SK-N-SH treated with all-trans-retinoic acid at 6 μM for 48 hours (cell line): ENCODE measurements around the gene KIAA1328.

Experiments
- ATAC-seq: fragments of 200-7000 bp; cut with Tn5 transposase; 3 replicates; pipeline ENCODE4 v1.9.1; 2020; ENCODE audit warnings: mild to moderate bottlenecking, moderate library complexity
- ARNTL ChIP-seq: fragments of 450-650 bp; formaldehyde crosslinking; IDR thresholded peaks from 2 replicates; pipeline ENCODE4 v1.5.0; 2020; ENCODE audit warnings: low read depth, mild to moderate bottlenecking, moderate library complexity, borderline replicate concordance
- BACH2 ChIP-seq: fragments of 250-450 bp; sonication (Bioruptor Pico); IDR thresholded peaks from 2 replicates; pipeline ENCODE4 v1.9.0; 2021; ENCODE audit warnings: mild to moderate bottlenecking, borderline replicate concordance
- CSDC2 ChIP-seq: fragments of 250-450 bp; sonication (Bioruptor Pico); IDR thresholded peaks from 2 replicates; pipeline ENCODE4 v1.5.0; 2020; ENCODE audit warnings: mild to moderate bottlenecking, moderate library complexity
- GLIS3 ChIP-seq: fragments of 250-450 bp; sonication (Bioruptor Pico); IDR thresholded peaks from 2 replicates; pipeline ENCODE4 v1.5.0; 2020; ENCODE audit warnings: mild to moderate bottlenecking, moderate library complexity
- ISL1 ChIP-seq: fragments of 250-450 bp; sonication (Bioruptor Pico); IDR thresholded peaks from 2 replicates; pipeline ENCODE4 v2.1.2; 2022; ENCODE audit warnings: mild to moderate bottlenecking, moderate library complexity
- OSR1 ChIP-seq: fragments of 250-450 bp; sonication (Bioruptor Pico); IDR thresholded peaks from 2 replicates; pipeline ENCODE4 v1.8.0; 2022; ENCODE audit warnings: moderate library complexity, mild to moderate bottlenecking, inconsistent platforms
- PATZ1 ChIP-seq: fragments of 250-450 bp; sonication (Bioruptor Pico); IDR thresholded peaks from 2 replicates; pipeline ENCODE4 v1.8.0; 2020; ENCODE audit warnings: mild to moderate bottlenecking, moderate library complexity, borderline replicate concordance
- POU6F1 ChIP-seq: fragments of 250-450 bp; sonication (Bioruptor Pico); IDR thresholded peaks from 2 replicates; pipeline ENCODE4 v1.8.0; 2021; ENCODE audit warnings: low read depth, mild to moderate bottlenecking, moderate library complexity, borderline replicate concordance
- PPARA ChIP-seq: fragments of 250-450 bp; sonication (Bioruptor Pico); IDR thresholded peaks from 2 replicates; pipeline ENCODE4 v1.5.0; 2020; ENCODE audit warnings: mild to moderate bottlenecking, borderline replicate concordance
- RARB ChIP-seq: fragments of 250-450 bp; sonication (Bioruptor Pico); IDR thresholded peaks from 2 replicates; pipeline ENCODE4 v1.8.0; 2021; ENCODE audit warnings: mild to moderate bottlenecking, moderate library complexity
- SNAI2 ChIP-seq: fragments of 250-450 bp; sonication (Bioruptor Pico); IDR thresholded peaks from 2 replicates; pipeline ENCODE4 v1.5.0; 2020; ENCODE audit warnings: mild to moderate bottlenecking, moderate library complexity
- TCF4 ChIP-seq: fragments of 250-450 bp; sonication (Bioruptor Pico); IDR thresholded peaks from 2 replicates; pipeline ENCODE4 v1.8.0; 2021; ENCODE audit warnings: mild to moderate bottlenecking, moderate library complexity, borderline replicate concordance
- TOX ChIP-seq: fragments of 250-450 bp; sonication (Bioruptor Pico); IDR thresholded peaks from 2 replicates; pipeline ENCODE4 v1.8.0; 2021; ENCODE audit warnings: mild to moderate bottlenecking, moderate library complexity, borderline replicate concordance
- ZC3H10 ChIP-seq: fragments of 250-450 bp; sonication (Bioruptor Pico); IDR thresholded peaks from 2 replicates; pipeline ENCODE4 v1.5.1; 2021; ENCODE audit warnings: mild to moderate bottlenecking, moderate library complexity
- ZFP3 ChIP-seq: fragments of 250-450 bp; sonication (Bioruptor Pico); IDR thresholded peaks from 2 replicates; pipeline ENCODE4 v1.5.0; 2020; ENCODE audit warnings: mild to moderate bottlenecking, moderate library complexity
- ZFP30 ChIP-seq: fragments of 450-650 bp; formaldehyde crosslinking; IDR thresholded peaks from 2 replicates; pipeline ENCODE4 v1.5.0; 2022; ENCODE audit warnings: mild to moderate bottlenecking, moderate library complexity
- ZNF565 ChIP-seq: fragments of 450-650 bp; formaldehyde crosslinking; conservative IDR thresholded peaks from 2 replicates; pipeline ENCODE4 v1.5.0; 2020; ENCODE audit warnings: low read depth, mild to moderate bottlenecking, moderate library complexity
- ZNF70 ChIP-seq: fragments of 450-650 bp; formaldehyde crosslinking; IDR thresholded peaks from 2 replicates; pipeline ENCODE4 v1.5.0; 2020; ENCODE audit warnings: mild to moderate bottlenecking, moderate library complexity
- ZNF8 ChIP-seq: fragments of 450-650 bp; formaldehyde crosslinking; IDR thresholded peaks from 2 replicates; pipeline ENCODE4 v1.5.0; 2020; ENCODE audit warnings: mild to moderate bottlenecking, moderate library complexity
- TF ChIP-seq, protein P1 (sequence below): fragments of 250-450 bp; sonication (Bioruptor Pico); IDR thresholded peaks from 2 replicates; pipeline ENCODE4 v1.5.1; 2020; ENCODE audit warnings: low read depth, mild to moderate bottlenecking, moderate library complexity
- TF ChIP-seq, protein P2 (sequence below): fragments of 250-450 bp; sonication (Bioruptor Pico); IDR thresholded peaks from 2 replicates; pipeline ENCODE4 v1.5.0; 2020; ENCODE audit warnings: mild to moderate bottlenecking, moderate library complexity

The KIAA1328 gene

GRCh38 chr18:36963464-36963863, 134.5 kb downstream of the KIAA1328 start:
- ATAC-seq: no peak
- no peak for TF ChIP-seq CSDC2
- no peak for TF ChIP-seq RARB (CRISPR knock-in tag)
- no peak for TF ChIP-seq SNAI2 (CRISPR knock-in tag)
- TF ChIP-seq TCF4: no peak
- TF ChIP-seq ARNTL (CRISPR knock-in tag): no peak
- no peak for TF ChIP-seq GLIS3 (CRISPR knock-in tag)
- TF ChIP-seq, protein P1, sequence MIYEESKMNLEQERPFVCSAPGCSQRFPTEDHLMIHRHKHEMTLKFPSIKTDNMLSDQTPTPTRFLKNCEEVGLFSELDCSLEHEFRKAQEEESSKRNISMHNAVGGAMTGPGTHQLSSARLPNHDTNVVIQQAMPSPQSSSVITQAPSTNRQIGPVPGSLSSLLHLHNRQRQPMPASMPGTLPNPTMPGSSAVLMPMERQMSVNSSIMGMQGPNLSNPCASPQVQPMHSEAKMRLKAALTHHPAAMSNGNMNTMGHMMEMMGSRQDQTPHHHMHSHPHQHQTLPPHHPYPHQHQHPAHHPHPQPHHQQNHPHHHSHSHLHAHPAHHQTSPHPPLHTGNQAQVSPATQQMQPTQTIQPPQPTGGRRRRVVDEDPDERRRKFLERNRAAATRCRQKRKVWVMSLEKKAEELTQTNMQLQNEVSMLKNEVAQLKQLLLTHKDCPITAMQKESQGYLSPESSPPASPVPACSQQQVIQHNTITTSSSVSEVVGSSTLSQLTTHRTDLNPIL (CRISPR knock-in tag): no peak
- TF ChIP-seq ZC3H10: no peak
- TF ChIP-seq, protein P2, sequence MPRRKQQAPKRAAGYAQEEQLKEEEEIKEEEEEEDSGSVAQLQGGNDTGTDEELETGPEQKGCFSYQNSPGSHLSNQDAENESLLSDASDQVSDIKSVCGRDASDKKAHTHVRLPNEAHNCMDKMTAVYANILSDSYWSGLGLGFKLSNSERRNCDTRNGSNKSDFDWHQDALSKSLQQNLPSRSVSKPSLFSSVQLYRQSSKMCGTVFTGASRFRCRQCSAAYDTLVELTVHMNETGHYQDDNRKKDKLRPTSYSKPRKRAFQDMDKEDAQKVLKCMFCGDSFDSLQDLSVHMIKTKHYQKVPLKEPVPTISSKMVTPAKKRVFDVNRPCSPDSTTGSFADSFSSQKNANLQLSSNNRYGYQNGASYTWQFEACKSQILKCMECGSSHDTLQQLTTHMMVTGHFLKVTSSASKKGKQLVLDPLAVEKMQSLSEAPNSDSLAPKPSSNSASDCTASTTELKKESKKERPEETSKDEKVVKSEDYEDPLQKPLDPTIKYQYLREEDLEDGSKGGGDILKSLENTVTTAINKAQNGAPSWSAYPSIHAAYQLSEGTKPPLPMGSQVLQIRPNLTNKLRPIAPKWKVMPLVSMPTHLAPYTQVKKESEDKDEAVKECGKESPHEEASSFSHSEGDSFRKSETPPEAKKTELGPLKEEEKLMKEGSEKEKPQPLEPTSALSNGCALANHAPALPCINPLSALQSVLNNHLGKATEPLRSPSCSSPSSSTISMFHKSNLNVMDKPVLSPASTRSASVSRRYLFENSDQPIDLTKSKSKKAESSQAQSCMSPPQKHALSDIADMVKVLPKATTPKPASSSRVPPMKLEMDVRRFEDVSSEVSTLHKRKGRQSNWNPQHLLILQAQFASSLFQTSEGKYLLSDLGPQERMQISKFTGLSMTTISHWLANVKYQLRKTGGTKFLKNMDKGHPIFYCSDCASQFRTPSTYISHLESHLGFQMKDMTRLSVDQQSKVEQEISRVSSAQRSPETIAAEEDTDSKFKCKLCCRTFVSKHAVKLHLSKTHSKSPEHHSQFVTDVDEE: no peak
- no peak for TF ChIP-seq OSR1 (CRISPR knock-in tag)
- no peak for TF ChIP-seq ZFP3 (CRISPR knock-in tag)
- TF ChIP-seq ISL1 (CRISPR knock-in tag): no peak
- no peak for TF ChIP-seq PATZ1 (CRISPR knock-in tag)
- TF ChIP-seq, all 23 proteins: peak for 0

- no peak for ATAC-seq
- TF ChIP-seq ZNF8 (CRISPR knock-in tag) (no peak), ZNF565 (CRISPR knock-in tag) (no peak), BACH2 (CRISPR knock-in tag) (no peak), POU6F1 (CRISPR knock-in tag) (no peak), RARB (CRISPR knock-in tag) (no peak), GLIS3 (CRISPR knock-in tag) (no peak), PATZ1 (CRISPR knock-in tag) (no peak), ARNTL (CRISPR knock-in tag) (no peak), ZFP30 (CRISPR knock-in tag) (no peak), ZFP3 (CRISPR knock-in tag) (no peak), ZNF70 (CRISPR knock-in tag) (no peak), ISL1 (CRISPR knock-in tag) (no peak), PPARA (no peak), ZC3H10 (no peak), TCF4 (no peak), OSR1 (CRISPR knock-in tag) (no peak), TOX (no peak), CSDC2 (no peak)
- TF ChIP-seq, protein P2: no peak
- TF ChIP-seq, protein P1 (CRISPR knock-in tag): no peak
Measured at GRCh38 chr18:36974686-36975085, 145.8 kb downstream of the KIAA1328 start.
